H1 (cell line): ENCODE data around the gene RNU6-1. TPM values are rescaled to one million over a fixed set of nuclear protein-coding genes. Genes with fewer than 3 reads are reported as not detected.

Experiments used
- CTCF ChIA-PET: fragments of 300-600 bp; sonication (Branson Sonifier 250); formaldehyde crosslinking; loops from one replicate; lab custom pipeline; 2021; ENCODE audit not compliant: partially characterized antibody; lab: Charles Lee
- POLR2A ChIA-PET: fragments of 300-600 bp; sonication (Branson Sonifier 250); formaldehyde crosslinking; loops from one replicate; lab custom pipeline; 2021; ENCODE audit warnings: inconsistent platforms; ENCODE audit not compliant: partially characterized antibody; lab: Charles Lee
- DNase-seq, 2 experiments: peaks; one replicate each; pipeline versions ENCODE4 v3.0.0 to v3.0.0-alpha.2; 2010 to 2022; ENCODE audit warnings: low spot score in 2 of 2, low read depth in 1 of 2, mixed read lengths in 1 of 2
- FAIRE-seq: peaks from 2 replicates; lab custom pipeline; 2011; peaks lifted over from hg19 to GRCh38; lab: Jason Lieb, UNC
- H2AFZ ChIP-seq: 2 replicates; pipeline ENCODE4 v1.8.1; 2012; ENCODE audit warnings: low read length, inconsistent platforms
- H2AK5ac ChIP-seq: 2 replicates; pipeline ENCODE4 v1.6.1; 2013; ENCODE audit warnings: low read depth, low read length
- H2BK120ac ChIP-seq: replicated peaks from 2 replicates; pipeline ENCODE3; 2013; ENCODE audit warnings: low read depth, low read length, inconsistent platforms
- H2BK12ac ChIP-seq: 2 replicates; pipeline ENCODE4 v1.6.1; 2013; ENCODE audit warnings: low read depth, low read length
- H2BK15ac ChIP-seq: 2 replicates; pipeline ENCODE4 v1.6.1; 2013; ENCODE audit warnings: low read length
- H2BK20ac ChIP-seq: 2 replicates; pipeline ENCODE4 v1.6.1; 2013; ENCODE audit warnings: low read length
- H2BK5ac ChIP-seq: 2 replicates; pipeline ENCODE4 v1.6.1; 2013; ENCODE audit warnings: low read depth, low read length
- H3K14ac ChIP-seq: 2 replicates; pipeline ENCODE4 v1.6.1; 2013; ENCODE audit warnings: inconsistent platforms; ENCODE audit not compliant: insufficient read length
- H3K18ac ChIP-seq: 2 replicates; pipeline ENCODE4 v1.6.1; 2013; ENCODE audit warnings: low read length; ENCODE audit errors: extremely low read depth
- H3K23ac ChIP-seq: 2 replicates; pipeline ENCODE4 v1.6.1; 2013; ENCODE audit warnings: inconsistent platforms; ENCODE audit not compliant: insufficient read length
- H3K23me2 ChIP-seq: 2 replicates; pipeline ENCODE4 v1.6.1; 2013; ENCODE audit warnings: low read depth, low read length
- H3K27ac ChIP-seq: 2 replicates; pipeline ENCODE4 v1.6.1; 2011; ENCODE audit warnings: low read depth, low read length, inconsistent platforms
- H3K27me3 ChIP-seq, 4 experiments: replicated peaks in 1 of 4; 1 replicate in 1 of 4; 2 replicates in 3 of 4; pipeline versions ENCODE4 v1.6.1 to v1.8.1; 2011 to 2013; ENCODE audit warnings: low read length in 3 of 4, mild to moderate bottlenecking in 3 of 4, inconsistent platforms in 2 of 4, mixed read lengths in 2 of 4, moderate library complexity in 1 of 4; ENCODE audit not compliant: control insufficient read depth in 3 of 4, insufficient read depth in 3 of 4; ENCODE audit errors: extremely low read depth in 1 of 4
- H3K36me3 ChIP-seq, 4 experiments: 2 replicates each; pipeline versions ENCODE4 v1.6.1 to v1.8.1; 2011 to 2013; ENCODE audit warnings: mild to moderate bottlenecking in 4 of 4, low read length in 3 of 4, moderate library complexity in 2 of 4, control low read depth in 1 of 4, inconsistent platforms in 1 of 4; ENCODE audit not compliant: insufficient read depth in 4 of 4, control insufficient read depth in 2 of 4
- H3K4ac ChIP-seq: replicated peaks from 2 replicates; pipeline ENCODE3; 2013; ENCODE audit warnings: low read length, low read depth, mixed read lengths, inconsistent platforms; ENCODE audit not compliant: insufficient read length
- H3K4me1 ChIP-seq, 4 experiments: replicated peaks in 1 of 4; 1 replicate in 1 of 4; 2 replicates in 3 of 4; pipeline versions ENCODE4 v1.6.1 to v1.8.1; 2011 to 2013; ENCODE audit warnings: low read length in 3 of 4, inconsistent platforms in 2 of 4, mixed read lengths in 1 of 4; ENCODE audit not compliant: insufficient read depth in 4 of 4, control insufficient read depth in 3 of 4
- H3K4me2 ChIP-seq, 2 experiments: 2 replicates each; pipeline versions ENCODE4 v1.6.1 to v1.8.1; 2011 to 2013; ENCODE audit warnings: low read depth in 2 of 2, low read length in 2 of 2, control low read depth in 1 of 2, inconsistent platforms in 1 of 2, mild to moderate bottlenecking in 1 of 2; ENCODE audit not compliant: insufficient read depth in 1 of 2
- H3K4me3 ChIP-seq, 4 experiments: fragments of 200-600, 300-600 bp in 1 of 4; sonication (generic), shearing (Covaris generic), sonication (Bioruptor Twin) in 1 of 4; 2 replicates each; pipeline versions ENCODE4 v1.5.1 to v1.8.1; 2011 to 2016; ENCODE audit warnings: low read length in 4 of 4, low read depth in 3 of 4, control low read depth in 2 of 4, inconsistent platforms in 2 of 4, mild to moderate bottlenecking in 2 of 4, mixed read lengths in 1 of 4, moderate library complexity in 1 of 4; ENCODE audit not compliant: insufficient read depth in 2 of 4; ENCODE audit errors: extremely low read depth in 1 of 4
- H3K56ac ChIP-seq: replicated peaks from 2 replicates; pipeline ENCODE3; 2013; ENCODE audit warnings: low read depth, mild to moderate bottlenecking, mixed read lengths, low read length, inconsistent platforms; ENCODE audit not compliant: insufficient read length
- H3K79me1 ChIP-seq: 2 replicates; pipeline ENCODE4 v1.6.1; 2013; ENCODE audit warnings: low read depth, low read length, control low read depth
- H3K79me2 ChIP-seq, 2 experiments: 2 replicates each; pipeline versions ENCODE4 v1.6.1 to v1.8.1; 2012 to 2013; ENCODE audit warnings: low read length in 2 of 2, mild to moderate bottlenecking in 2 of 2, inconsistent platforms in 1 of 2; ENCODE audit not compliant: insufficient read depth in 2 of 2, control insufficient read depth in 1 of 2
- H3K9ac ChIP-seq, 4 experiments: replicated peaks in 1 of 4; 1 replicate in 1 of 4; 2 replicates in 3 of 4; pipeline versions ENCODE4 v1.6.1 to v1.8.1; 2011 to 2013; ENCODE audit warnings: low read depth in 3 of 4, low read length in 3 of 4, control low read depth in 2 of 4, mild to moderate bottlenecking in 2 of 4, moderate library complexity in 2 of 4, inconsistent platforms in 1 of 4; ENCODE audit errors: extremely low read depth in 1 of 4
- H3K9me3 ChIP-seq, 2 experiments: 2 replicates each; pipeline versions ENCODE4 v1.6.1 to v1.8.1; 2012 to 2013; ENCODE audit warnings: mild to moderate bottlenecking in 2 of 2, moderate library complexity in 2 of 2, control low read depth in 1 of 2, inconsistent platforms in 1 of 2, low read depth in 1 of 2, low read length in 1 of 2, mixed read lengths in 1 of 2; ENCODE audit not compliant: insufficient read depth in 2 of 2
- H4K20me1 ChIP-seq, 2 experiments: replicated peaks in 1 of 2; 2 replicates each; pipeline versions ENCODE3 to v1.8.1; 2011 to 2013; ENCODE audit warnings: inconsistent platforms in 2 of 2, low read length in 2 of 2, mild to moderate bottlenecking in 1 of 2; ENCODE audit not compliant: insufficient read depth in 2 of 2, control insufficient read depth in 1 of 2
- H4K5ac ChIP-seq: 2 replicates; pipeline ENCODE4 v1.6.1; 2013; ENCODE audit warnings: low read length, low read depth, mixed read lengths, inconsistent platforms; ENCODE audit not compliant: insufficient read length
- H4K8ac ChIP-seq: 2 replicates; pipeline ENCODE4 v1.8.0; 2013; ENCODE audit warnings: mild to moderate bottlenecking, moderate library complexity, low read length, inconsistent platforms; ENCODE audit not compliant: insufficient read depth; ENCODE audit errors: extremely low read depth
- H4K91ac ChIP-seq: replicated peaks from 2 replicates; pipeline ENCODE3; 2013; ENCODE audit warnings: low read length, mixed read lengths, inconsistent platforms; ENCODE audit not compliant: insufficient read length
- ASH2L ChIP-seq: fragments of 200-600, 300-600 bp; sonication (generic); IDR thresholded peaks from one replicate; pipeline ENCODE4 v1.7.1; 2017; ENCODE audit warnings: low read length
- ATF2 ChIP-seq: IDR thresholded peaks from 2 replicates; pipeline ENCODE4 v1.6.1; 2012; ENCODE audit warnings: low read length, inconsistent platforms
- CBX8 ChIP-seq: fragments of 300-800, 300-1000 bp; sonication (generic); IDR thresholded peaks from 2 replicates; pipeline ENCODE4 v1.7.1; 2016; ENCODE audit warnings: low read depth, low read length, borderline replicate concordance
- CHD2 ChIP-seq: IDR thresholded peaks from 2 replicates; pipeline ENCODE4 v1.6.1; 2012; ENCODE audit warnings: low read length, improper control_type of control experiment
- CREB1 ChIP-seq: IDR thresholded peaks from 2 replicates; pipeline ENCODE4 v1.6.1; 2012; ENCODE audit warnings: inconsistent platforms
- GABPA ChIP-seq: IDR thresholded peaks from 2 replicates; pipeline ENCODE4 v1.6.1; 2011; ENCODE audit warnings: mild to moderate bottlenecking, low read length, moderate library complexity, borderline replicate concordance; ENCODE audit not compliant: insufficient read depth
- NANOG ChIP-seq: IDR thresholded peaks from 2 replicates; pipeline ENCODE4 v1.6.1; 2011; ENCODE audit warnings: low read length, low read depth, mild to moderate bottlenecking, inconsistent platforms; ENCODE audit not compliant: insufficient read depth, poor library complexity, severe bottlenecking
- SP1 ChIP-seq: IDR thresholded peaks from 2 replicates; pipeline ENCODE4 v1.6.1; 2011; ENCODE audit warnings: low read depth, low read length
- SP4 ChIP-seq: IDR thresholded peaks from 2 replicates; pipeline ENCODE4 v1.6.1; 2012; ENCODE audit warnings: low read length, inconsistent platforms
- TCF12 ChIP-seq: IDR thresholded peaks from 2 replicates; pipeline ENCODE4 v1.6.1; 2011; ENCODE audit warnings: low read depth, mild to moderate bottlenecking, low read length
- TEAD4 ChIP-seq: IDR thresholded peaks from 2 replicates; pipeline ENCODE4 v1.6.1; 2012; ENCODE audit warnings: low read depth, low read length, inconsistent platforms, mixed read lengths
- WGBS, 2 experiments: shearing (Covaris generic) in 1 of 2; methylation state at CpG; one replicate each; pipeline versions ENCODE4 v1.1.6 to v1.1.7; 2013 to 2015; ENCODE audit warnings: low lambda C conversion rate in 2 of 2, mixed read lengths in 2 of 2, inconsistent platforms in 1 of 2, low coverage in 1 of 2, missing lambda C conversion rate in 1 of 2; ENCODE audit not compliant: insufficient replicate concordance in 2 of 2, insufficient coverage in 1 of 2, insufficient read length in 1 of 2; ENCODE audit errors: extremely low coverage in 1 of 2, missing lambda C conversion rate in 1 of 2; 5-methylcytosine and 5-hydroxymethylcytosine counted together
- polyA plus RNA-seq, 7 experiments: library from polyadenylated mRNA; depleted of rRNA in 3 of 7; stranded (reverse) in 5 of 7; unstranded in 2 of 7; fragments of >200 nt in 5 of 7; fragments of 200-250 nt in 2 of 7; gene quantifications; 1 replicate in 5 of 7; 2 replicates in 1 of 7; 4 replicates in 1 of 7; pipeline versions ENCODE4 v1.2.1 to v1.2.3, GENCODE V29; 2011 to 2013; ENCODE audit warnings: missing spikeins in 2 of 7, mixed read lengths in 2 of 7
- total RNA-seq: library from RNA; stranded (reverse); fragmentation: NEBNext Ultra II Directional; extraction: Animal tissue kit (Norgen Biotek cat#: 25700); gene quantifications from 2 replicates; pipeline ENCODE4 v1.2.1, GENCODE V29; 2021

The RNU6-1 gene
- total and polyA plus RNA-seq, 2 of the 8 experiments (the other 6 are each of a cell fraction or from before 2014, with no cell fraction given) = not detected

- H2BK120ac ChIP-seq = no peak overlapping the region
- peak; percentile 69 for TF ChIP-seq CREB1
- no peak for TF ChIP-seq TCF12
- TF ChIP-seq GABPA = no peak
- no peak for TF ChIP-seq SP4
- TF ChIP-seq ATF2 = no peak
- no peak for TF ChIP-seq SP1
- no peak for TF ChIP-seq NANOG
- no peak for TF ChIP-seq CBX8
- TF ChIP-seq TEAD4 = no peak
- TF ChIP-seq ASH2L = peak; percentile 8
- TF ChIP-seq CHD2 = no peak
Measured at GRCh38 chr15:67834581-67835296, 5.1 kb downstream of the RNU6-1 start.

More at GRCh38 chr15:67834581-67835296, 5.1 kb downstream of the RNU6-1 start:
- H4K91ac ChIP-seq = no peak overlapping the region
- no peak overlapping the region for H2AK5ac ChIP-seq
- CTCF ChIA-PET = interaction anchor here (1.0 to 3.7 kb wide), 7 partner anchors 10 to 398 kb away, joined by 3 to 12 read pairs (median 5); partner anchors contain the start of genes PIAS1 and SKOR1
- no peak overlapping the region for H3K9ac ChIP-seq
- POLR2A ChIA-PET = interaction anchor here (1.3 kb wide), 1 partner anchor 14 kb away, joined by 3 read pairs; no protein-coding TSS in a partner anchor
- H3K14ac ChIP-seq = no peak overlapping the region
- H4K20me1 ChIP-seq = peaks cover 2 to 11% of the 10 kb centered on the region in 2 experiments
- H3K23ac ChIP-seq = no peak overlapping the region
- DNase-seq = peak in 1 of 2 experiments; percentile 83
- H2BK20ac ChIP-seq = no peak overlapping the region
- H2BK5ac ChIP-seq = no peak overlapping the region
- no peak for FAIRE-seq
- H3K9me3 ChIP-seq = no peaks in the 10 kb centered on the region
- no peak overlapping the region for H3K56ac ChIP-seq
- no peak overlapping the region for H3K27ac ChIP-seq
- peak overlapping the region; percentile 35 to 63 (median 46); a peak in 7 of 8 replicates for H3K4me3 ChIP-seq
- no peak overlapping the region for H4K5ac ChIP-seq
- H3K79me1 ChIP-seq = no peaks in the 10 kb centered on the region
- H3K18ac ChIP-seq = peak overlapping the region; percentile 26; the same call in 1 of the 2 replicates
- H2BK15ac ChIP-seq = no peak overlapping the region
- H3K4ac ChIP-seq = no peak overlapping the region
- peaks cover 17 to 26% (median 20%) of the 10 kb centered on the region in 4 experiments; a peak in 6 of 7 replicates for H3K4me1 ChIP-seq
- 2% methylated on average over 47 of the region's 59 CpGs; no CpG with 5 or more reads in 1 of the 2 experiments for WGBS, 2 experiments
- 0 out of 2 replicates have a peak overlapping the region, but pooled peaks have one; percentile 43 for H2AFZ ChIP-seq
- H3K23me2 ChIP-seq = peaks cover 25% of the 10 kb centered on the region
- H3K4me2 ChIP-seq = peak overlapping the region; percentile 46 to 85
- H2BK12ac ChIP-seq = peak overlapping the region; percentile 62; the same call in 1 of the 2 replicates
- no peaks in the 10 kb centered on the region; a peak in 1 of 8 replicates for H3K36me3 ChIP-seq
- no peaks in the 10 kb centered on the region for H3K79me2 ChIP-seq
- H3K27me3 ChIP-seq = peaks cover 69 to 93% (median 89%) of the 10 kb centered on the region in 4 experiments
- no peak overlapping the region; the same call in 1 of the 2 replicates for H4K8ac ChIP-seq
